NCI-H526 treated with DMSO at 0.1 percent for 48 hours (cell line): ENCODE results near the gene RYR1.

Source experiments
- DNase-seq: peaks from one replicate; lab custom pipeline; 2025; lab: John Stamatoyannopoulos, UW

RYR1 gene

DNA sequence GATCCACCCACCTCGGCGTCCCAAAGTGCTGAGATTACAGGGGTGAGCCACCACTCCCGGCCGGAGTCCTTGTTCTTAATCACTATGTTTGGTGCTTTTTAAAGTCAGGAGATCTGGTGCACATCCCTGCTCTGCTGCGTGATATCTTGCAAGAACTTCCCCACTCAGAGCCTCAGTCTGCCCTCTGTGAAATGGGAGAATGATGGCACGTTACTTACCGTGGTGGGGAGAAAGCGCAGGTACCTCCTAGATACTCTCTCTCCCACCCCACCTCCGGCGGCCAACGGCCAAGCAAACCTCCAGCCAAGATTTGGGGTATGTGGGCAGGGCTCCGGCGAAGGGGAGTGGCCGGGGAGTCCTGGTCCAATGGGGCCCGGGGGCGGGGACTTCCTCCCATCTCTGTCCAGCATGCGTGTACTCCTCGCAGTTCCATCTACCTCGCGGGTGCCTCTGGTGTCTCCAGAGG lies at the start of gene RYR1:
Gene RYR1 (plus strand): TSS at position 424 of the 466 bp plus-strand sequence. CDS start 139 bp downstream, outside the sequence.
- DNase-seq, result no peak

GRCh38 chr19:38383743-38384142 lies 49.7 kb upstream of the RYR1 start:
- DNase-seq, result no peak

DNA sequence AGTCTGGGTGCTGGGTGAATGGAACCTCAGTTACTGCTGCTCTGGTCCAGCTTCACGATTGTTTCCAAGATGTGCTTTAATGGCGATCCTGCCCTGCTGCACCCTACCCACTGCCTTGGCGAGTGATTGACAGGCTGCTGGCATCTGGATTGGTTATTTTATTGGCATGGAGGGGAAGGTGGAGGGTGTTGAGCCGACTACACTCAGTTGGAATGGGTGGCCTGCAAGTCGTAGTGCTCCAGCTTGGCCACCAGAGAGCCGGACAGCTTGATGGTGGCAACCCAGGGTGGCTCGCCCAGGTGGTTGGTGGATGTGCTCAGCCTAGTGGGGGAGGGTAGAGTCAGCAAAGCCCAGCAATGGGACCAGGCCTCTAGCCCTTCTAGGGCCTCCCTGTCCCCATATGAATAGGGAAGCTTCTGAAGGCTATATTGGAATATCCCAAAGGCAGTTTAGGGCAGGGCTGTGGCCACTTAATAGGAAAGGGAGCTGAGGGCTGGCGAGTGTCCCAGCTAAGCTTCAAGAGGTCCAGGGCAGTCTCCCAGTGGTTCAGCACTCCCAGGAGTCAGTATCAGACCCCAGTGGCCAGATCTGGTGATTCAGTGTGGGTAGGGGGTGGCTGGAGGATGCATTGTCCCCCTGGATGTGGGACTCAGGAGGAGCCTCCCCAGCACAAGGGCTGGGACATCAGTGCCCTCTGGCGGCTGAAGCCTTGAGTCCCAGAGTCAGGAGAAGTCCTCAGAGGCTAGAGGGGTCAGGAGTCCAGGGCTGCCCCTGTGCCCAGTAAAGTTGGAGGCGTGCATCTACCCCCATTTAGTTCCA lies 49.1 kb upstream of the RYR1 start:
- no peak for DNase-seq

- no peak for DNase-seq
Observed at GRCh38 chr19:38385057-38385803, 48.3 kb upstream of the RYR1 start.

DNA sequence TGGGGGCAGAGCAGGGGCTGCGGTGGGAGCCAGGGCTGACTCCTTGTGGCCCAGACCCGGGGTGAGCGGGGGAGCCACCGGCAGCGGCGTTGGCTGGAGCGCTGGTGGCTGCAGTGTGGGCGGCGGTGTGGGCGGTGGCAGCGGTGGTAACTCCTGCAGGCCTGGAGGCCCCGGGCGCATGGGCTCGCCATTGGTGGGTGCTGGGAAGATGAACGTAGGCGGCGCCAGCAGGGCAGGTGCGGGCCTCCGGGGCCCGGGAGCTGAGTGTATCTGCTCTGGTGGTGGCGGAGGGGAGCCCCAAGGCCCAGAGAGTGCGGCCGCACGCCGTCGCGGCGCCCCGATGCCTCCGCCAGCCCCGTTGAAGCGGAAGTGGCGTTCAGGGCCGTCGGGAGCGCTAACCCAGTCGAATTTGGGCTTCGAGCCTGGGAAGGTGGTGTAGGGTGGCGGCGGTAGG lies 47.7 kb upstream of the RYR1 start:
- DNase-seq, result no peak

- no peak for DNase-seq
Observed at GRCh38 chr19:38386300-38386970, 47.1 kb upstream of the RYR1 start.

GRCh38 chr19:38386971-38387549 lies 46.4 kb upstream of the RYR1 start:
- no peak for DNase-seq

DNA sequence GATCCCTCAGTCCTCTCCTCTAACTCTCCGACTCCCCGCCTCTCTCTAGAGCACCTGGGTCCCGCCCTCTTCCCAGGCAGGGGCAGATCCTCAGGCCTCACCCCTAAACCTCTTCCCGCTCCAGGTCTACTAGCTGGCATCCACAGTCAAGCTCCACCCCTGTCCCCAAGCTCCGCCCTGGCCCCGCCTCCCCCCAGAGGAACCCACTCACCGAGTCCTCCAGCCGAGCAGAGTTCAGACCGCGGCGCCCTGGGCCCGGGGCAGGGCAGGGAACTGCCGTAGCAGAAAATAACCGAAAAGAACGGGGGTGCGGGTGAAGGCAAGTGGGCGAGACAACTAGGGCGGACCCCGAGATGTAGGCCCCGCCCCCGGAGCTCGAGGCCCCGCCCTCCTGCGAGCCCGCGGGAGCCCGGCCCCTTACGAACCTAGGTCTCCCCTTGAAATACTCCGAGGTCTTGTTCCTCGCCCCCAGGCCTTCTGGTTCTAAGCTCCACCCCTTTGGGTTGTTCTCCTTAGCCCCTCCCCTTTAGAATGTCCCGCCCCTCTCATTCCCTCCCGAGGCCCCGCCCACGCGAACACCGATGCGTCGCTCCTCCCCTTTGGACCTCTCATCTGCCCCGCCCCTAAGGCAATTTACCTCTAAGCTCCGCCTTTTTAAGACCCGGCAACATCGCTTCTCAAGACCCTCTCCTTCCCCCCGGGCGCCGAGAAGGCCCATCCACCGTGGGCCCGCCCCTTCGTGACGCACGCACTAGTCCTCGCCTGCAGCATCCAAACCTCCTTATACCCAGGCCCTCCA lies 45.7 kb upstream of the RYR1 start, which contains the start of gene GGN:
Gene GGN (minus strand): TSS at position 485 of the 799 bp plus-strand sequence. CDS start 773 bp downstream, outside the sequence.
- DNase-seq, result peak; percentile 72

DNA sequence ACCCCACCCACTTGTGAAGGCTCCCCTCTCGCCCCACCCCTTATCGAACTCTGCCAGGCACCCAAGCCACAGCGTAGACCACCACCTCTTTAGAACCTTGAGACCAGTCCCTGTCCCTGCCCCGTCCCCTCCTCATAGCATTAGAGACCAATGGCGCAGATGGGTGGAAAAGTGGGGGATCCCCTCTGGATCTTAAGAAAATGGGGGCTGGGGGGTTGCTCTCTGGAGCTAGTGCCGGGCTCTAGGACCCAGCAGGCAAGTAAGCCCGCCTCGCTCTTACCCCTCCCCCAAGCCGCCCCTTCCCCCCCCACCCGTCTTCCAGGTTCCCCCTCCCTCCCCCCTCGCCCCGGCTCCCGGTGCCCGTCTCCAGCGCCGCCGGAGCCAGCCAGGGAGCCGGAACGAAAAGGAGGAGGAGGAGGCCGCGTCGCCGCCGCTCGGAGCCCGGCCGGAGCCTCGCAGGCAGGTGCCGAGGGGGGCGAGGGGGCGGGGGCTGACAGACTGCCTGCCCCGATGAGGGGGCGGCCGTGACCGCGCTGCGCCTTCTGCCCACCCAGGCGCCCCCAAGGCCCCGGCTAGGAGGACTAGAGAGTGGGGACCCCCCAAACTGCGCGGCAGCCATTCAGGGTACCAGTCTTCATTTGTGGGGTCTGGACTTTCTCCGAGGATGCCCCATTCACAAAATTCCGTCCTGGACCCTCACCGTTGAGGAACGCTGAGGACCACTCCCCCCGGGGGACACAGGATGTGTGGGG lies 45.0 kb upstream of the RYR1 start, which contains the start of gene SPRED3:
Gene SPRED3 (plus strand): TSS at position 349 of the 752 bp plus-strand sequence. CDS start 1,606 bp downstream, outside the sequence.
- peak; percentile 66 for DNase-seq

DNA sequence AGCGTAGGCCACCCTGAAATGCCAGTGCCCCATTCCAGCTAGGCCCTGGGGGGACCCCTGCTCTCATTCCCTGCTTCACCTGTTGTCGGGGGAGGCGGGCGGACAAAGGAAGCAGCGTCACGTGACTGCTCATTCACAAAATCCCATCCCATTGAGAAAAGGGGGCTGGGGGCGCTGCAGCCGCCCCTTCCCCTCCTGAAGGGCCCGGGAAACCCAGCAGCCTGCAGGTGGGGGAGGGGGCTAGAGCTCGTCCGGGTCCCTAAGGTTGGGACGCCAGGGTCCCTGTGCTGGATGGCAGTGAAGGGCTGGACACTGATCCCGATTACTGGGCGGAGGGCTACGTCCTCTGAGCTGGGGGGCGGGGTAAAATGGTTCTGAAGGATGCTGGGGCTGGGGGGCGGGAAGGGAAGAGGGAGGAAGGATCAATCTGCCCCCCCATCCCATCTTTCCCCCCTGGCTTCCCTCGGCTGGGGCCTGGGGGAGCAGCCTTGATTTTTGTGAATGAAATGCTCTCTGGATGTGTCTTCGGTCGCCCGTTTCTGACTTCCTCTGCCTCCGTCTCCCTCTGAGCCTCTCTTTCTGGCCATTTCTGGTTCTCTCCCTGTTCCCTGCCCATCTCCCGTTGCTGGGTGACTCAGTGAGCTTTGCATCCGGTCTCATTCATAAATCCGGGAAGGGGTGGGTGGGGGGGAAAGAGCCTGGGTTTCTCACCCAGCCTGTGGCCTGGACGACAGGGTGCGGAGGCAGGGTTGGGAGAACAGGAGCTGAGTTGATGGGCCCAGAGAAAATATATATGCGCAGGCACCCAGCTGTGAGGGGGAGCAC lies 44.2 kb upstream of the RYR1 start:
- no peak for DNase-seq

- no peak for DNase-seq
Observed at GRCh38 chr19:38389957-38390924, 43.2 kb upstream of the RYR1 start.

- no peak for DNase-seq
Observed at GRCh38 chr19:38391911-38392464, 41.5 kb upstream of the RYR1 start.

- DNase-seq, result no peak
Observed at GRCh38 chr19:38392707-38393308, 40.7 kb upstream of the RYR1 start.

- DNase-seq, result no peak
Observed at GRCh38 chr19:38394488-38394887, 39.0 kb upstream of the RYR1 start.

- no peak for DNase-seq
Observed at GRCh38 chr19:38395381-38396114, 37.9 kb upstream of the RYR1 start.

DNA sequence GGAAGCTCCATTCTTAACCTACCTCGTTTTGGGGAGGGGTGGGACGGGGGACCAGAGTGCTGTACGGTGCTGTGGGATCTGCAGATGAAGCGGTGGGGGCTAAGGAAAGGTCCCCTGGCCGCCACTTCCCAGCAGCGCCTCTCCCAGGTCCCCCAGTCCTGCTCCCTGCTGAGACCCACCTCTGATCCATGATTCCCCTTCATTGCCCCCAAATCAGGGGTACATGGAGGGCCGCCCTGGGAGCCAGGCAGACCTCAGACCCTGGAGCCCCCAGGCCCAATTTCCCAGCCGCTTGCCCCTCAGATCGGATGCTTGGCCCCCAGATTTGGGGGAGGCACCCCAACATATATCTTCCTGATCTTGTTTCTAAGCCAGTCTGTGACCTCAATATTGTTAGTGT lies 34.4 kb upstream of the RYR1 start:
- no peak for DNase-seq

- DNase-seq, result no peak
Observed at GRCh38 chr19:38399537-38399936, 34.0 kb upstream of the RYR1 start.
